ENCODE results near the gene ZNF43. TPM values are rescaled to one million over a fixed set of nuclear protein-coding genes. Genes with fewer than 3 reads are reported as not detected.
A peak's percentile ranks its signal among the peaks of the same experiment; 100 is the strongest.
"Not testable (repeated sequence)": the region's sequence is repeated elsewhere in the genome, so short reads cannot be mapped to it uniquely, and the experiment has no call there.

ZNF43 gene
- 51.7 and 59.8 TPM in 2 replicates for total RNA-seq (2014; rRNA removed; shearing (Covaris generic))
- 18.4 and 22.2 TPM in 2 replicates for polyA plus RNA-seq (2016; fragmentation: Nextera tagmentation; extraction: Ambion mirVana)
- long read RNA-seq, full-length matches to known transcripts, result 9 of 16 reads
- long read RNA-seq, partial matches to known transcripts, result 0 of 16 reads
- long read RNA-seq, other reads (novel, unspliced or antisense), result 7 of 16 reads

DNA sequence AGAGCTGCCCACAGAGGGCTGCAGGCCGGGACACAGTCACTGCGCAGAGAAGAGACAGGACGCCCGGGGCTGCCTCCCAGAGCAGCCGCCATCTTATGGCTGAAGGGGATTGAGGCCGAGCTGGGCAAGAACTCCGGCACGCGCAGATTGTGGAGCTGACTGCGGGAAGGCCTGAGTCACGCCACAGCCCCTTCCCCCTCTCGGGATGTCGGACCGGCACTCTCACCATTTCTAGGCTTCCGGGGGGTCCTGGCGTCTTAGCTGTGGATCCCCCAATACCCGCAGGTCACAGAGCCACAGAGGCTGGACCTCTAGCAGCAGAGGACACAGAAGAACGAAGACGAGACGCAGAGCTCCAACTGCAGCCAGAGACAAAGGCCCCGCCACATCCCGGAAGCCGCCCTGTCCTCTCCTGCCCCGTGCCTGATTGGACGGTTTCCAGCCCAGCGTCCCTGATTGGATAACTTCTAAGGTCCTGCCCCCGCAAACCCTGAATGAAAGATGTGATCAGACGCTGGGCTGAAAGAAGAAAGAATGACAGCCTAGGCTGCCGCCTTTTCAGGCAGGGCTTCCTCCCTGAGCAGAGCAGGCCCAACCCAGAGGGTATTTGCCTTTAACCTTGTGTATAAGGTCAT lies at the start of gene ZNF43:
Gene ZNF43 (minus strand): TSS at position 373 of the 635 bp plus-strand sequence. CDS start 144 bp downstream, at position 229.
- peak within 1 kb of the TSS; percentile 98 for H3K4me3 Mint-ChIP-seq
- Histone ChIP-seq H3K4me1 (ENCODE audit: insufficient read depth) (peaks cover 11% of the 10 kb centered on the region), H4K20me1 (replicated peaks; ENCODE audit: insufficient read depth) (peaks cover 19% of the 10 kb centered on the region), H3K4me2 (peak within 1 kb of the TSS; percentile 94), H3K4me3 (peak within 1 kb of the TSS; percentile 89), H3F3A (replicated peaks; ENCODE audit: low read depth) (peaks cover 16% of the 10 kb centered on the region), H3K27me3 (ENCODE audit: insufficient read depth) (no peaks in the 10 kb centered on the region), H3K27ac (ENCODE audit: low read depth) (peak within 1 kb of the TSS; percentile 99), H2AFZ (peak within 1 kb of the TSS; percentile 76; the same call in 1 of the 2 replicates), H3K79me2 (replicated peaks; ENCODE audit: insufficient read depth) (peaks cover 39% of the 10 kb centered on the region), H3K9me2 (ENCODE audit: insufficient read depth) (no peaks in the 10 kb centered on the region), H3K36me3 (ENCODE audit: insufficient read depth) (peaks cover 21% of the 10 kb centered on the region)
- peaks cover 66% of the 10 kb centered on the region for H3K36me3 Mint-ChIP-seq (ENCODE audit: low read depth)
- peaks cover 17% of the 10 kb centered on the region for H3K27me3 Mint-ChIP-seq (ENCODE audit: insufficient read depth, low read depth, poor library complexity)
- H3K9me3 Mint-ChIP-seq, result peaks cover 18% of the 10 kb centered on the region
- TF ChIP-seq, protein P1, sequence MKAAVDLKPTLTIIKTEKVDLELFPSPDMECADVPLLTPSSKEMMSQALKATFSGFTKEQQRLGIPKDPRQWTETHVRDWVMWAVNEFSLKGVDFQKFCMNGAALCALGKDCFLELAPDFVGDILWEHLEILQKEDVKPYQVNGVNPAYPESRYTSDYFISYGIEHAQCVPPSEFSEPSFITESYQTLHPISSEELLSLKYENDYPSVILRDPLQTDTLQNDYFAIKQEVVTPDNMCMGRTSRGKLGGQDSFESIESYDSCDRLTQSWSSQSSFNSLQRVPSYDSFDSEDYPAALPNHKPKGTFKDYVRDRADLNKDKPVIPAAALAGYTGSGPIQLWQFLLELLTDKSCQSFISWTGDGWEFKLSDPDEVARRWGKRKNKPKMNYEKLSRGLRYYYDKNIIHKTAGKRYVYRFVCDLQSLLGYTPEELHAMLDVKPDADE (IDR thresholded peaks at IDR 0.05), result peak; percentile 57
- TF ChIP-seq EZH2phosphoT487 (IDR thresholded peaks at IDR 0.05; ENCODE audit: unreplicated experiment), result no peak
- TF ChIP-seq CREB1 (CRISPR knock-in tag; IDR thresholded peaks at IDR 0.05; ENCODE audit: low read depth), result peak; percentile 24; the same call in 1 of the 2 replicates
- peak; percentile 95 for TF ChIP-seq POLR2AphosphoS5 (IDR thresholded peaks at IDR 0.05; ENCODE audit: low read depth)
- TF ChIP-seq STAT1 (IDR thresholded peaks at IDR 0.05; ENCODE audit: unreplicated experiment), result no peak
- TF ChIP-seq ZNF114 (CRISPR knock-in tag; IDR thresholded peaks at IDR 0.05), result no peak
- no peak for TF ChIP-seq ZNF462 (CRISPR knock-in tag; IDR thresholded peaks at IDR 0.05)
- TF ChIP-seq NANOG (IDR thresholded peaks at IDR 0.05; ENCODE audit: borderline replicate concordance), result no peak
- ATAC-seq (peak; percentile 96), DNase-seq (ENCODE audit: low spot score) (peak; percentile 99)
- peaks cover 4% of the 10 kb centered on the region; the same call in 2 of the 3 replicates for H3K4me1 Mint-ChIP-seq
- peak within 1 kb of the TSS; percentile 100 for H3K27ac Mint-ChIP-seq

GRCh38 chr19:21885516-21885915 lies 49.5 kb upstream of the ZNF43 start:
- H3K4me2 ChIP-seq; H3K36me3 ChIP-seq (ENCODE audit: insufficient read depth); ATAC-seq; H4K20me1 ChIP-seq (replicated peaks; ENCODE audit: insufficient read depth); H3K27me3 ChIP-seq (ENCODE audit: insufficient read depth); H3K27me3 Mint-ChIP-seq (ENCODE audit: insufficient read depth, low read depth, poor library complexity); H3K4me1 Mint-ChIP-seq; H3K9me2 ChIP-seq (ENCODE audit: insufficient read depth); H3K4me1 ChIP-seq (ENCODE audit: insufficient read depth); H3K4me3 Mint-ChIP-seq; H3K79me2 ChIP-seq (replicated peaks; ENCODE audit: insufficient read depth); H3K27ac ChIP-seq (ENCODE audit: low read depth); H2AFZ ChIP-seq; H3K4me3 ChIP-seq; DNase-seq (ENCODE audit: low spot score); H3F3A ChIP-seq (replicated peaks; ENCODE audit: low read depth); H3K27ac Mint-ChIP-seq: not testable (repeated sequence)
- Mint-ChIP-seq H3K9me3 (peaks cover 91% of the 10 kb centered on the region), H3K36me3 (ENCODE audit: low read depth) (peaks cover 37% of the 10 kb centered on the region)

DNA sequence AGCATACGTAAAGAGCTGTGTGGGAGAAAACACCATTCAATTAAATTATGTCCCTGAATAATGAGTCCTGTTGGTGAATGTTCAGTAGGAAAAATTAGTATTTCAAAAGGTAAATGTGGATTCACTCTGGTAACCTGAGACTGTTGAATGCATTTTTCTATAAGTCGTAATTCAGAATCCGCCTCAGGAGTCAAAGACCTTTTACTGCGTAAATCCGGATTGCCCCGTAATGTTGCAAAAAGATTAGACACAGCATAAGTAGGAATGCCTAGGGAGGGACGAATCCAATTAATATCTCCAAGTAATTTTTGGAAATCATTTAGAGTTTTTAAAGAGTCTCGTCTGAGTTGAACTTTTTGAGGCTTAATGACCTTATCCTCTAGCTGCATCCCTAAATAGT lies 48.8 kb upstream of the ZNF43 start:
- not testable (repeated sequence) for H3K27me3 ChIP-seq (ENCODE audit: insufficient read depth); H3K4me1 ChIP-seq (ENCODE audit: insufficient read depth); H3K27me3 Mint-ChIP-seq (ENCODE audit: insufficient read depth, low read depth, poor library complexity); H3K27ac Mint-ChIP-seq; H3K4me2 ChIP-seq; H3K4me1 Mint-ChIP-seq; H3K79me2 ChIP-seq (replicated peaks; ENCODE audit: insufficient read depth); H3K4me3 Mint-ChIP-seq; H3K4me3 ChIP-seq; H3K36me3 ChIP-seq (ENCODE audit: insufficient read depth); DNase-seq (ENCODE audit: low spot score); ATAC-seq; H4K20me1 ChIP-seq (replicated peaks; ENCODE audit: insufficient read depth); H3K27ac ChIP-seq (ENCODE audit: low read depth); H2AFZ ChIP-seq; H3K9me2 ChIP-seq (ENCODE audit: insufficient read depth); H3F3A ChIP-seq (replicated peaks; ENCODE audit: low read depth)
- Mint-ChIP-seq H3K9me3 (peaks cover 91% of the 10 kb centered on the region), H3K36me3 (ENCODE audit: low read depth) (peaks cover 44% of the 10 kb centered on the region)
